ENCODE results near the gene FAAP20.
A peak's percentile ranks its signal among the peaks of the same experiment; 100 is the strongest.

Gene FAAP20

GRCh38 chr1:2194319-2194897 lies at the start of gene FAAP20:
TSS of gene FAAP20 (minus strand) at chr1:2194772. CDS start at chr1:2194749, 23 bp downstream.
- H3K27me3 Mint-ChIP-seq (ENCODE audit: low read depth): no peaks in the 10 kb centered on the region
- H3K36me3 Mint-ChIP-seq (ENCODE audit: low read depth): peaks cover 1% of the 10 kb centered on the region
- H3K4me1 Mint-ChIP-seq (ENCODE audit: low read depth): peaks cover 7% of the 10 kb centered on the region
- peak within 1 kb of the TSS; percentile 92 for H3K27ac Mint-ChIP-seq
- H3K4me3 Mint-ChIP-seq: peak within 1 kb of the TSS; percentile 76
- no peaks in the 10 kb centered on the region for H3K9me3 Mint-ChIP-seq

- no peak overlapping the region for H3K4me3 Mint-ChIP-seq
- H3K9me3 Mint-ChIP-seq: no peaks in the 10 kb centered on the region
- no peak overlapping the region for H3K27ac Mint-ChIP-seq
- H3K4me1 Mint-ChIP-seq (ENCODE audit: low read depth): peaks cover 34% of the 10 kb centered on the region
- H3K36me3 Mint-ChIP-seq (ENCODE audit: low read depth): peaks cover 31% of the 10 kb centered on the region
- no peaks in the 10 kb centered on the region for H3K27me3 Mint-ChIP-seq (ENCODE audit: low read depth)
Observed at GRCh38 chr1:2242814-2243725, 48.5 kb upstream of the FAAP20 start.

GRCh38 chr1:2241820-2242219 lies 47.2 kb upstream of the FAAP20 start:
- Mint-ChIP-seq H3K4me3 (no peak overlapping the region), H3K27ac (no peak overlapping the region), H3K36me3 (ENCODE audit: low read depth) (peaks cover 36% of the 10 kb centered on the region), H3K9me3 (no peaks in the 10 kb centered on the region), H3K27me3 (ENCODE audit: low read depth) (no peaks in the 10 kb centered on the region), H3K4me1 (ENCODE audit: low read depth) (peaks cover 43% of the 10 kb centered on the region)

- Mint-ChIP-seq H3K9me3 (no peaks in the 10 kb centered on the region), H3K27me3 (ENCODE audit: low read depth) (no peaks in the 10 kb centered on the region), H3K4me3 (peak overlapping the region; percentile 56), H3K36me3 (ENCODE audit: low read depth) (peaks cover 37% of the 10 kb centered on the region), H3K4me1 (ENCODE audit: low read depth) (peaks cover 46% of the 10 kb centered on the region), H3K27ac (peak overlapping the region; percentile 1)
Observed at GRCh38 chr1:2240270-2241156, 45.9 kb upstream of the FAAP20 start.

GRCh38 chr1:2239384-2239985 lies 44.9 kb upstream of the FAAP20 start:
- peaks cover 34% of the 10 kb centered on the region for H3K36me3 Mint-ChIP-seq (ENCODE audit: low read depth)
- H3K27ac Mint-ChIP-seq: no peak overlapping the region
- no peaks in the 10 kb centered on the region for H3K9me3 Mint-ChIP-seq
- H3K4me3 Mint-ChIP-seq: no peak overlapping the region
- H3K27me3 Mint-ChIP-seq (ENCODE audit: low read depth): no peaks in the 10 kb centered on the region
- H3K4me1 Mint-ChIP-seq (ENCODE audit: low read depth): peaks cover 49% of the 10 kb centered on the region

GRCh38 chr1:2239013-2239370 lies 44.4 kb upstream of the FAAP20 start:
- Mint-ChIP-seq H3K4me1 (ENCODE audit: low read depth) (peaks cover 53% of the 10 kb centered on the region), H3K4me3 (no peak overlapping the region), H3K9me3 (no peaks in the 10 kb centered on the region), H3K36me3 (ENCODE audit: low read depth) (peaks cover 34% of the 10 kb centered on the region), H3K27me3 (ENCODE audit: low read depth) (no peaks in the 10 kb centered on the region), H3K27ac (no peak overlapping the region)

GRCh38 chr1:2238361-2239012 lies 43.9 kb upstream of the FAAP20 start:
- H3K36me3 Mint-ChIP-seq (ENCODE audit: low read depth): peaks cover 34% of the 10 kb centered on the region
- H3K4me1 Mint-ChIP-seq (ENCODE audit: low read depth): peaks cover 58% of the 10 kb centered on the region
- no peak overlapping the region for H3K27ac Mint-ChIP-seq
- H3K27me3 Mint-ChIP-seq (ENCODE audit: low read depth): no peaks in the 10 kb centered on the region
- no peak overlapping the region for H3K4me3 Mint-ChIP-seq
- H3K9me3 Mint-ChIP-seq: no peaks in the 10 kb centered on the region

GRCh38 chr1:2237773-2238172 lies 43.2 kb upstream of the FAAP20 start:
- H3K4me1 Mint-ChIP-seq (ENCODE audit: low read depth): peaks cover 63% of the 10 kb centered on the region

GRCh38 chr1:2236695-2237677 lies 42.4 kb upstream of the FAAP20 start:
- Mint-ChIP-seq H3K27me3 (ENCODE audit: low read depth) (no peaks in the 10 kb centered on the region), H3K4me1 (ENCODE audit: low read depth) (peaks cover 66% of the 10 kb centered on the region), H3K9me3 (no peaks in the 10 kb centered on the region), H3K27ac (peak overlapping the region; percentile 31), H3K36me3 (ENCODE audit: low read depth) (peaks cover 27% of the 10 kb centered on the region), H3K4me3 (peak overlapping the region; percentile 43)

More at GRCh38 chr1:2237773-2238172, 43.2 kb upstream of the FAAP20 start:
- Mint-ChIP-seq H3K9me3 (no peaks in the 10 kb centered on the region), H3K36me3 (ENCODE audit: low read depth) (peaks cover 34% of the 10 kb centered on the region), H3K4me3 (peak overlapping the region; percentile 43), H3K27me3 (ENCODE audit: low read depth) (no peaks in the 10 kb centered on the region), H3K27ac (no peak overlapping the region)

- Mint-ChIP-seq H3K9me3 (no peaks in the 10 kb centered on the region), H3K36me3 (ENCODE audit: low read depth) (peaks cover 27% of the 10 kb centered on the region), H3K27me3 (ENCODE audit: low read depth) (no peaks in the 10 kb centered on the region), H3K27ac (no peak overlapping the region), H3K4me3 (peak overlapping the region; percentile 37), H3K4me1 (ENCODE audit: low read depth) (peaks cover 70% of the 10 kb centered on the region)
Observed at GRCh38 chr1:2235300-2235998, 40.9 kb upstream of the FAAP20 start.

- Mint-ChIP-seq H3K4me1 (ENCODE audit: low read depth) (peaks cover 63% of the 10 kb centered on the region), H3K9me3 (no peaks in the 10 kb centered on the region), H3K27ac (peak overlapping the region; percentile 88), H3K36me3 (ENCODE audit: low read depth) (peaks cover 24% of the 10 kb centered on the region), H3K27me3 (ENCODE audit: low read depth) (no peaks in the 10 kb centered on the region), H3K4me3 (peak overlapping the region; percentile 98)
Observed at GRCh38 chr1:2234762-2235113, 40.2 kb upstream of the FAAP20 start.

GRCh38 chr1:2233997-2234761 lies 39.6 kb upstream of the FAAP20 start:
- Mint-ChIP-seq H3K9me3 (no peaks in the 10 kb centered on the region), H3K4me1 (ENCODE audit: low read depth) (peaks cover 62% of the 10 kb centered on the region), H3K27ac (peak overlapping the region; percentile 88), H3K4me3 (peak overlapping the region; percentile 98), H3K27me3 (ENCODE audit: low read depth) (no peaks in the 10 kb centered on the region), H3K36me3 (ENCODE audit: low read depth) (peaks cover 23% of the 10 kb centered on the region)
